OCI-LY1 (cell line): ENCODE data around the gene FBXW12.

ENCODE experiments used
- EZH2 ChIP-seq: fragments of 200-600 bp; sonication (generic), shearing (Covaris generic); IDR thresholded peaks from 2 replicates; pipeline ENCODE4 v1.8.0; 2017; ENCODE audit warnings: borderline replicate concordance, mixed run types, mild to moderate bottlenecking, antibody characterized with exemption, low read length, moderate library complexity, mixed read lengths
- TF ChIP-seq, protein P1 (sequence below): fragments of 200-600 bp; sonication (generic), shearing (Covaris generic); IDR thresholded peaks from 2 replicates; pipeline ENCODE4 v1.5.1; 2017; ENCODE audit warnings: mild to moderate bottlenecking, antibody characterized with exemption, low read length, moderate library complexity, mixed read lengths

DNA sequence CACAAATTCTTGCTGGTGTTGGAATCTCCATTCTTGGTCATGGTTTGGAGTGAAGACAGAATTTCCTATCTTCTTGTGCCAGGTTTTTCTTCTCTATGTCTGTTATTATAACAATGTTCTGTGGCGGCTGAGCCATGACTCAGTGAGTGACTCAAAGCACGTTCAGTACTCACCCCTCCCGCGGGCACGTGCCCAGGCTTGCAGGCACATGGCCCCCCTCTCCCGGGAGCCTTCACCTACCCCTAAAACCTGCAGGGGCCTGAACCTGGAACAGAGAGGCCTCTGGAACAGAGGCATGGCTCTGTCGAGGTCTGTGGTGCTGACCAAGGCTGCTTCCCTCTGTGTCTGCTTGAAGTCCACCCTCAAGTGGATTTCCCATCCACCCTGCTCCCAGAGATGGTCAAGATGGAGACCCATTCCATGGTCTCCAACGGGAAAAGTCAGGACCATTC is 30.3 kb downstream of the FBXW12 start:
- TF ChIP-seq, protein P1, sequence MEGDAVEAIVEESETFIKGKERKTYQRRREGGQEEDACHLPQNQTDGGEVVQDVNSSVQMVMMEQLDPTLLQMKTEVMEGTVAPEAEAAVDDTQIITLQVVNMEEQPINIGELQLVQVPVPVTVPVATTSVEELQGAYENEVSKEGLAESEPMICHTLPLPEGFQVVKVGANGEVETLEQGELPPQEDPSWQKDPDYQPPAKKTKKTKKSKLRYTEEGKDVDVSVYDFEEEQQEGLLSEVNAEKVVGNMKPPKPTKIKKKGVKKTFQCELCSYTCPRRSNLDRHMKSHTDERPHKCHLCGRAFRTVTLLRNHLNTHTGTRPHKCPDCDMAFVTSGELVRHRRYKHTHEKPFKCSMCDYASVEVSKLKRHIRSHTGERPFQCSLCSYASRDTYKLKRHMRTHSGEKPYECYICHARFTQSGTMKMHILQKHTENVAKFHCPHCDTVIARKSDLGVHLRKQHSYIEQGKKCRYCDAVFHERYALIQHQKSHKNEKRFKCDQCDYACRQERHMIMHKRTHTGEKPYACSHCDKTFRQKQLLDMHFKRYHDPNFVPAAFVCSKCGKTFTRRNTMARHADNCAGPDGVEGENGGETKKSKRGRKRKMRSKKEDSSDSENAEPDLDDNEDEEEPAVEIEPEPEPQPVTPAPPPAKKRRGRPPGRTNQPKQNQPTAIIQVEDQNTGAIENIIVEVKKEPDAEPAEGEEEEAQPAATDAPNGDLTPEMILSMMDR, result no peak
- TF ChIP-seq EZH2, result no peak
